Adipose tissue (tissue), 3 donors: ENCODE data around the gene LRFN2. TPM values are rescaled to one million over a fixed set of nuclear protein-coding genes. Genes with fewer than 3 reads are reported as not detected.

Experiments
- H3K27ac ChIP-seq: one replicate; pipeline ENCODE4 v1.5.1; 2013; ENCODE audit warnings: low read depth, low read length
- WGBS, 3 donors: extraction: QIAGEN DNeasy Blood & Tissue Kit; methylation state at CpG; one replicate each; pipeline ENCODE4 v1.1.7; 2013; 5-methylcytosine and 5-hydroxymethylcytosine counted together
- polyA plus RNA-seq, 3 donors: library from polyadenylated mRNA; stranded (reverse); fragments of 200-250 nt; gene quantifications; one replicate each; pipeline ENCODE4 v1.2.3, GENCODE V29; 2013
- donor health status: healthy with polysubstance abuse.
- donor health status: Bipolar disorder and iron deficiency.
- donor health status: healthy.

Gene LRFN2
- polyA plus RNA-seq, result under 1 TPM in 1 of 3 donors, not detected in 2; 0.22 TPM

- H3K27ac ChIP-seq, result no peak within 1 kb of the TSS
- WGBS, 3 donors, result 0 to 1% (median 1%) methylated on average over 73 to 89 of the region's 89 CpGs
Observed at GRCh38 chr6:40587240-40588069, at the start of gene LRFN2. TSS of gene LRFN2 (minus strand) at chr6:40587364.

GRCh38 chr6:40634429-40634828, 47.3 kb upstream of the LRFN2 start:
- 69 to 74% (median 70%) methylated on average over 3 of the region's 3 CpGs for WGBS, 3 donors
- no peak overlapping the region for H3K27ac ChIP-seq

- 65 to 75% (median 73%) methylated on average over 7 of the region's 7 CpGs for WGBS, 3 donors
- no peak overlapping the region for H3K27ac ChIP-seq
Observed at GRCh38 chr6:40631744-40632143, 44.6 kb upstream of the LRFN2 start.

- H3K27ac ChIP-seq, result no peak overlapping the region
- 57 to 65% (median 59%) methylated on average over 5 of the region's 5 CpGs for WGBS, 3 donors
Observed at GRCh38 chr6:40630488-40630887, 43.3 kb upstream of the LRFN2 start.

- WGBS, 3 donors, result 55 to 64% (median 60%) methylated on average over 6 of the region's 6 CpGs
- no peak overlapping the region for H3K27ac ChIP-seq
Observed at GRCh38 chr6:40630051-40630450, 42.9 kb upstream of the LRFN2 start.

- WGBS, 3 donors, result 88 to 93% (median 90%) methylated on average over 6 of the region's 6 CpGs
- H3K27ac ChIP-seq, result no peak overlapping the region
Observed at GRCh38 chr6:40629463-40629862, 42.3 kb upstream of the LRFN2 start.

GRCh38 chr6:40627316-40627715, 40.2 kb upstream of the LRFN2 start:
- H3K27ac ChIP-seq, result no peak overlapping the region
- WGBS, 3 donors, result 41 to 61% (median 59%) methylated on average over 3 of the region's 3 CpGs

GRCh38 chr6:40626886-40627285, 39.7 kb upstream of the LRFN2 start:
- WGBS, 3 donors, result 84 to 97% (median 93%) methylated on average over 4 of the region's 4 CpGs
- H3K27ac ChIP-seq, result no peak overlapping the region

GRCh38 chr6:40623932-40624331, 36.8 kb upstream of the LRFN2 start:
- H3K27ac ChIP-seq, result no peak overlapping the region
- 58 to 84% (median 72%) methylated on average over 3 of the region's 3 CpGs for WGBS, 3 donors

GRCh38 chr6:40623178-40623577, 36.0 kb upstream of the LRFN2 start:
- 77 to 86% (median 81%) methylated on average over 5 of the region's 5 CpGs for WGBS, 3 donors
- no peak overlapping the region for H3K27ac ChIP-seq

- H3K27ac ChIP-seq, result no peak overlapping the region
- WGBS, 3 donors, result 44 to 75% (median 75%) methylated on average over 9 of the region's 9 CpGs
Observed at GRCh38 chr6:40620574-40621240, 33.5 kb upstream of the LRFN2 start.

GRCh38 chr6:40614671-40615070, 27.5 kb upstream of the LRFN2 start:
- H3K27ac ChIP-seq, result no peak overlapping the region
- 55 to 63% (median 59%) methylated on average over 6 of the region's 6 CpGs for WGBS, 3 donors

- 54 to 68% (median 63%) methylated on average over 8 of the region's 8 CpGs for WGBS, 3 donors
- no peak overlapping the region for H3K27ac ChIP-seq
Observed at GRCh38 chr6:40611912-40612311, 24.7 kb upstream of the LRFN2 start.

- 62 to 81% (median 64%) methylated on average over 5 of the region's 5 CpGs for WGBS, 3 donors
- no peak overlapping the region for H3K27ac ChIP-seq
Observed at GRCh38 chr6:40611434-40611833, 24.3 kb upstream of the LRFN2 start.

GRCh38 chr6:40610229-40610628, 23.1 kb upstream of the LRFN2 start:
- no peak overlapping the region for H3K27ac ChIP-seq
- 25 to 44% (median 39%) methylated on average over 2 of the region's 2 CpGs for WGBS, 3 donors

GRCh38 chr6:40606981-40607380, 19.8 kb upstream of the LRFN2 start:
- no peak overlapping the region for H3K27ac ChIP-seq
- 76 to 83% (median 79%) methylated on average over 4 of the region's 4 CpGs for WGBS, 3 donors

GRCh38 chr6:40606526-40606925, 19.4 kb upstream of the LRFN2 start:
- no peak overlapping the region for H3K27ac ChIP-seq
- WGBS, 3 donors, result 75 to 79% (median 79%) methylated on average over 2 of the region's 2 CpGs

GRCh38 chr6:40604082-40604481, 16.9 kb upstream of the LRFN2 start:
- 67 to 76% (median 74%) methylated on average over 2 of the region's 2 CpGs for WGBS, 3 donors

GRCh38 chr6:40599555-40599954, 12.4 kb upstream of the LRFN2 start:
- WGBS, 3 donors, result 14 to 17% (median 15%) methylated on average over 28 of the region's 28 CpGs
- no peak overlapping the region for H3K27ac ChIP-seq

More at GRCh38 chr6:40604082-40604481, 16.9 kb upstream of the LRFN2 start:
- no peak overlapping the region for H3K27ac ChIP-seq

GRCh38 chr6:40598516-40598915, 11.4 kb upstream of the LRFN2 start:
- no peak overlapping the region for H3K27ac ChIP-seq
- 77 to 79% (median 79%) methylated on average over 5 of the region's 5 CpGs for WGBS, 3 donors
